Renal pelvis (tissue), 4 donors: ENCODE results near the gene TFAM. TPM values are rescaled to one million over a fixed set of nuclear protein-coding genes. Genes with fewer than 3 reads are reported as not detected.
"Not testable (repeated sequence)": the region's sequence is repeated elsewhere in the genome, so short reads cannot be mapped to it uniquely, and the experiment has no call there.

ENCODE experiments used
- DNase-seq: peaks from one replicate; pipeline ENCODE4 v3.0.0-alpha.2; 2013
- polyA plus RNA-seq, 3 donors: library from polyadenylated mRNA; unstranded; fragments of 120-200 nt; gene quantifications; one replicate each; pipeline ENCODE4 v1.2.1, GENCODE V29; 2013; ENCODE audit not compliant: insufficient read length in 3 of 3

Gene TFAM
- polyA plus RNA-seq, 3 donors = 69.5 to 75.4 (median 71.0) TPM

- no peak for DNase-seq
Observed at GRCh38 chr10:58362027-58362789, 23.0 kb upstream of the TFAM start.

- no peak for DNase-seq
Observed at GRCh38 chr10:58367069-58367468, 18.1 kb upstream of the TFAM start.

- no peak for DNase-seq
Observed at GRCh38 chr10:58371473-58371872, 13.7 kb upstream of the TFAM start.

GRCh38 chr10:58372607-58373441 is 12.4 kb upstream of the TFAM start:
- no peak for DNase-seq

GRCh38 chr10:58373442-58373827 is 11.8 kb upstream of the TFAM start:
- DNase-seq = no peak

DNA sequence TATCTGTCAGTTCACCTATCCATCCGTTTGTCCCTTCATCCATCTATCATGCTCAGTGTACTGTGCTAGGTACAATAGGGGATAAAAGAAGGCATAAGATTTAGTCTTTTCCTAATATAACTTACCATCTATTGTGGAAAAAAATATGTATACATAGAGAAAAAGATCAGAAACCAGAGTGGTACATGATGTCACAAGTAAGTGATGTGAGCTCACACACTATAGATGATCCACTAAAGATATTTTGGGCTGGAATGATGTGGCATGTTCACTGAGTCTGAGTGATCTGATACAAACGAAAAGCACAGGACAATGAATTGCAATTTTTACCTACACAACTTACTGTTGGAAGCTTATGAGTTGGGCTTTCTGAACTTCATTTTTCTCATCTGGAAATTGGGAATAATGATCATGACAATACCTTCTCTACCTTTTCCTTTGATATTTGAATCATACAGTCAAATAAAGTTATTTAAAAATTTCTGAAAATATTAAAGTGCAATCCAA is 2.7 kb upstream of the TFAM start:
- DNase-seq = no peak

DNA sequence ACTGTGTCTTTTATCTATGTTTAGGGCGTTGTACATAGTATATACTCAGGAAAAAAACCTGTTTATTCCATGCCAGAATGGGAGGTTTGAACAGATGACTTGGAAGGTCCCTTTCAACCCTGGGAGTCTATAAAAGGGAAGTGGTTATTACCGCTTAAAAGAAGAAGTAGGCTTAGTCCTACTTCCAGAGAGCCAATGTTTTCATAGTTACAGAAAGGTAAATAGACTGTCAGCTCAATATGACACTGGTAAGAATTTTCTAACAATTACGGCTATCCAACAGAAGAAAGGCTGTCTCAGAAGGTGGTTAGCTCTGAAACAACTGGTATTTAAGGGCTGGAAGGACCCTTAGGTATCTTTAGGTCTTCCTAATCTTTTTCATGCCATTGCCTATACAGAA is 1.1 kb upstream of the TFAM start:
- DNase-seq = no peak

GRCh38 chr10:58384544-58384998 is 639 bp upstream of the TFAM start:
- DNase-seq = no peak

- DNase-seq = peak; percentile 9
Observed at GRCh38 chr10:58385784-58386112, 538 bp downstream of the TFAM start.

GRCh38 chr10:58389024-58389423 is 3.8 kb downstream of the TFAM start:
- no peak for DNase-seq

GRCh38 chr10:58393317-58393716 is 8.1 kb downstream of the TFAM start:
- DNase-seq = no peak

GRCh38 chr10:58394471-58394870 is 9.3 kb downstream of the TFAM start:
- DNase-seq = no peak

DNA sequence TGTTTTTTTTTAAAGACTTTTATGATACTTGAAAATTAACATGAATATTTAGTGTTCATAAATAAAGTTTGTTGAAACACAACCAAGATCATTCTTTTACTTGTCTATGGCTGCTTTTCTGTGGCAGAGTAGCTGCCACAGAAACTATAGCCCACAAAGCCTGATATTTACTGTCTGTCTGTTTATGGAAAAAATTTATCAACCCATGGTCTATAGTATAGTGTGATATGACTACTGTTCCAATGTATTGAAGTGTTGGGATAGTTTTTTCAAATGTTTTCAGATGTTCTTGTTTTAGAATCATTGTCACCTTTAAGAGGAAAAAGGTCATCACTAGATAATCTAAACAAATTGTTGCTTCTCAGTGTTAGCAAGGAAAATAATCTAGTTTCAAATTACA is 10.8 kb downstream of the TFAM start:
- DNase-seq = no peak

- DNase-seq = no peak
Observed at GRCh38 chr10:58397830-58398229, 12.6 kb downstream of the TFAM start.

DNA sequence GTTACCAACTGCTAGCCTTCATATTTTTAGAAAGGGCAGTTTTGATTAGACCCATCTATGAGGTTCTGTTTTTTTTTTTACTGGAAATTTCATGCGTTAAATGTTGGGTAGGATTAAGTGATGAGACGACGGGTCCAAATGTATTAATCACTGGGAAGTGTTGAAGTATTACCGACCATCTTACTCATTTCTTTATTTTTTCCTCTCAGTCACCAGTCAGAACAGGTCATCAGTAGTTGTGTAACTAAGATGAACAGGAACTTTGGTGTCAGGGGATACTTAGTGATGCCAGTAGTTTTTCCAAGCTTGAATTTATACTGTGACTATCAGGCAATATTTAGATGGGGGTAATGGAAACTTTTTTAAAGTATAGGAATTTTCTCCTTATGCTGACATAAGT is 14.2 kb downstream of the TFAM start:
- no peak for DNase-seq

DNA sequence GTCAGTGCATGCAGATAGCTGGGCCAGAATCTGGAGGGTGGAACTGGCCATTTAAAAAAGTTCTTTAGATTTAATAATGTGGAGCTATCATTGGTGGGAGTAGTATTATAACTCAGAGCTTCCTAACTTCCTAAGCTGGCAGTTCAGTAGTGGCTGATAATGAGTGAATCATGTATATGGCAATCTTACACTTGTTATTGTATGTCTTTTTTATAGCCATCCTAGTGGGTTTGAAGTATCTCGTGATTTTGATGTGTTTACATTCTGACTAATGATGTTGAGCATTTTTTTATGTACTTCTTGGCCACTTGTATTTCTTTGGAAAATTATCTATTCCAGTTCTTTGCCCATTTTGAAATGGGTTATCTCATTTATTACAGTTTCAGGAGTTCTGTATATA is 15.4 kb downstream of the TFAM start:
- no peak for DNase-seq

- DNase-seq = no peak
Observed at GRCh38 chr10:58404001-58404400, 18.8 kb downstream of the TFAM start.

GRCh38 chr10:58409956-58410610 is 24.9 kb downstream of the TFAM start:
- no peak for DNase-seq

GRCh38 chr10:58412502-58412961 is 27.3 kb downstream of the TFAM start:
- no peak for DNase-seq

- peak; percentile 63 for DNase-seq
Observed at GRCh38 chr10:58414270-58415041, 29.2 kb downstream of the TFAM start.

DNA sequence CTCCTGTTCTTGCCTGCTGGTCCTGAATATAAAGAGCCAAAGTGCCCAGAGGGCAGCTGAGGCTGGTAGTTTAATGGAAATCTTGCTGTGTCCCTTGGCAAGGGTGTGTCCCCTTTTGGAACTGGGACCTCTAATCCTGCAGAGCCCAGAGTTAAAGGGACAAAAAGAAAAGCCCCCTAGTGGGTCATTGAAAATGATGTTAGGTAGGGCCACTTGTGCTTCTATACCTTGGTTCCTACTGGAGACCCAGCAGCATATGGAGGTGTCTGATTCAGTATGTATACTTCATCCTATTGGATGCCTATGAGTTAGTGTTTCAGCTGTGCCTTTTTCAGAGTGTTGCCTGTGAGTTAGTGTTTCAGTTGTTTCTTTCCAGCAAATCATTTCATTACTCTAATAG is 30.5 kb downstream of the TFAM start:
- no peak for DNase-seq

DNA sequence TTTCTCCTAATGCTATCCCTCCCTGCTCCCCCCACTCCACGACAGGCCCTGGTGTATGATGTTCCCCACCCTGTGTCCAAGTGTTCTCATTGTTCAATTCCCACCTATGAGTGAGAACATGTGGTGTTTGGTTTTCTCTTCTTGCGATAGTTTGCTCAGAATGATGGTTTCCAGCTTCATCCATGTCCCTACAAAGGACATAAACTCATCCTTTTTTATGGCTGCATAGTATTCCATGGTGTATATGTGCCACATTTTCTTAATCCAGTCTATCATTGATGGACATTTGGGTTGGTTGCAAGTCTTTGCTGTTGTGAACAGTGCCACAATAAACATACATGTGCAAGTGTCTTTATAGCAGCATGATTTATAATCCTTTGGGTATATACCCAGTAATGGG is 32.7 kb downstream of the TFAM start:
- DNase-seq = not testable (repeated sequence)
